ENCODE measurements around the gene PLCB1. TPM values are rescaled to one million over a fixed set of nuclear protein-coding genes. Genes with fewer than 3 reads are reported as not detected.

The PLCB1 gene
- total RNA-seq, 1 experiment from 2014 or later, result 11.3 TPM

GRCh38 chr20:8934362-8934761 lies 802.3 kb downstream of the PLCB1 start (continued):
- no peak for TF ChIP-seq AFF4 (CRISPR knock-in tag; IDR thresholded peaks at IDR 0.05; ENCODE audit: borderline replicate concordance)
- TF ChIP-seq FOXJ3 (CRISPR knock-in tag; IDR thresholded peaks at IDR 0.05; ENCODE audit: borderline replicate concordance), result no peak
- TF ChIP-seq ZNF232 (CRISPR knock-in tag; IDR thresholded peaks at IDR 0.05), result no peak
- TF ChIP-seq ERG (CRISPR knock-in tag; IDR thresholded peaks at IDR 0.05), result no peak
- TF ChIP-seq, protein P1, sequence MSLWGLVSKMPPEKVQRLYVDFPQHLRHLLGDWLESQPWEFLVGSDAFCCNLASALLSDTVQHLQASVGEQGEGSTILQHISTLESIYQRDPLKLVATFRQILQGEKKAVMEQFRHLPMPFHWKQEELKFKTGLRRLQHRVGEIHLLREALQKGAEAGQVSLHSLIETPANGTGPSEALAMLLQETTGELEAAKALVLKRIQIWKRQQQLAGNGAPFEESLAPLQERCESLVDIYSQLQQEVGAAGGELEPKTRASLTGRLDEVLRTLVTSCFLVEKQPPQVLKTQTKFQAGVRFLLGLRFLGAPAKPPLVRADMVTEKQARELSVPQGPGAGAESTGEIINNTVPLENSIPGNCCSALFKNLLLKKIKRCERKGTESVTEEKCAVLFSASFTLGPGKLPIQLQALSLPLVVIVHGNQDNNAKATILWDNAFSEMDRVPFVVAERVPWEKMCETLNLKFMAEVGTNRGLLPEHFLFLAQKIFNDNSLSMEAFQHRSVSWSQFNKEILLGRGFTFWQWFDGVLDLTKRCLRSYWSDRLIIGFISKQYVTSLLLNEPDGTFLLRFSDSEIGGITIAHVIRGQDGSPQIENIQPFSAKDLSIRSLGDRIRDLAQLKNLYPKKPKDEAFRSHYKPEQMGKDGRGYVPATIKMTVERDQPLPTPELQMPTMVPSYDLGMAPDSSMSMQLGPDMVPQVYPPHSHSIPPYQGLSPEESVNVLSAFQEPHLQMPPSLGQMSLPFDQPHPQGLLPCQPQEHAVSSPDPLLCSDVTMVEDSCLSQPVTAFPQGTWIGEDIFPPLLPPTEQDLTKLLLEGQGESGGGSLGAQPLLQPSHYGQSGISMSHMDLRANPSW (CRISPR knock-in tag; conservative IDR thresholded peaks at IDR 0.05; ENCODE audit: low read depth), result no peak
- TF ChIP-seq FOXK1 (CRISPR knock-in tag; IDR thresholded peaks at IDR 0.05), result no peak
- no peak for TF ChIP-seq FOXP1 (CRISPR knock-in tag; IDR thresholded peaks at IDR 0.05; ENCODE audit: borderline replicate concordance)

Other genes with a start within 250 kb of the PLCB1 start
- gene HAO1, start 191.8 kb upstream of the PLCB1 start, total RNA-seq (2021), result 0.09 TPM in 1 of 3 replicates, not detected in the others
- 9.7 to 11.4 TPM (median 9.8 TPM) in 3 replicates for gene TMX4, start 112.5 kb upstream of the PLCB1 start, total RNA-seq (2021)

All from WTC11 (cell line).